Measurements from ENCODE around the gene SBNO1.

GRCh38 chr12:123346946-123347345 lies 17.7 kb downstream of the SBNO1 start:
- TF ChIP-seq EZH2 (IDR thresholded peaks at IDR 0.05; ENCODE audit: insufficient read depth, poor library complexity, severe bottlenecking) (no peak), EZH2phosphoT487 (IDR thresholded peaks at IDR 0.05; ENCODE audit: insufficient read depth, low read depth) (no peak)
